ENCODE measurements around the gene SAMD8. TPM values are rescaled to one million over a fixed set of nuclear protein-coding genes. Genes with fewer than 3 reads are reported as not detected.
A peak's percentile ranks its signal among the peaks of the same experiment; 100 is the strongest.

Gene SAMD8
- total RNA-seq, 1 donor from 2014 or later: 17.7 TPM

DNA sequence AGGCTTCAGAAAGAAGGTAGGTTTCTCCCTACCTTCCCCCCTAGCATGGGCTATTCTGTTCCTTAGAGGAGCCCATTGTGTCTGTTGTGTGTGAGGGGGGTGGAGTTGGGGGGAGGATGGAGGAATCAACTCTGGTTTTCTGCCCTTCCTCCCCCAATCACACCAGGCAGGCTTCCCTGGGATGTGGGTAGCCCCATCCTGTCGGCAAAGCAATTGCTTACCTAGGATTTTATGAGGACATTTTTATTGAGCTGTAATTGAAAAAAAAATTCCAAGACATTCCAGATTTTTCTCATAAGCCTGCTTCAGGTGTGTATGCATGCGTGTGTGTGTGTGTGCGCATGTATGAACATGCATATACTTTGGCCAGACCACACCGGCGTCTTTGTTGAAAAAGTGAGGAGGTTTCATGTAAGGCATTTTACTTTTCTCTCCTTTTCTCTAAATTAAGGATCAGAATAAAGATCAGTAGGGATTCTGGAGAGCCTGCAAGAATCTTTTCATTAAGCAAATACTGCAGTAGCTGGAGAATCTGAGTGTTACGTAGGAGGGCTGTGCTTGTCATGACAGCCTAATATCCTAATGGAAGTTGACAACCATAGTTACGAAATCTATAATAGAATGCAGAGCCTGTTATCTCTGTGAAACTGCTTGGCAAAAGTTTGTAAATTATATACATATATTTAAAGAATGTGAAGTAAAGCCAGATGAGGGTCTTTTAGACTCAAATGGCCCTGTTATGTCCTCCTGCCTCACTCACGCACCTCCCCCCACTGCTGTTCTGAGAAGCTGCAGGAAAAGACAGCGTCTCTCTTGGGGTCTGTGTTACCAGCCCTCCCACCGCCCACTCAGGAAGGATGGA is 27.3 kb upstream of the SAMD8 start:
- no peak overlapping the region for H3K9ac ChIP-seq (ENCODE audit: low read depth in 1 of 3, low read length in 3 of 3)
- peaks cover 0 to 4% (median 0%) of the 10 kb centered on the region in 3 donors for H3K9me3 ChIP-seq (ENCODE audit: control insufficient read depth in 3 of 3, low read length in 3 of 3)
- no peaks in the 10 kb centered on the region for H3K27me3 ChIP-seq (ENCODE audit: control insufficient read depth in 3 of 3, insufficient read depth in 3 of 3, low read length in 3 of 3)
- H3K36me3 ChIP-seq (ENCODE audit: control insufficient read depth in 3 of 3, insufficient read depth in 3 of 3, low read length in 3 of 3): peaks cover 0 to 6% (median 3%) of the 10 kb centered on the region in 3 donors
- peaks cover 10 to 14% (median 13%) of the 10 kb centered on the region in 3 donors for H3K4me1 ChIP-seq (ENCODE audit: control insufficient read depth in 3 of 3, insufficient read depth in 3 of 3, low read length in 3 of 3)
- no peak overlapping the region for H3K4me3 ChIP-seq (ENCODE audit: low read length in 3 of 3)
- no peak overlapping the region for H3K27ac ChIP-seq (ENCODE audit: low read depth, low read length)

DNA sequence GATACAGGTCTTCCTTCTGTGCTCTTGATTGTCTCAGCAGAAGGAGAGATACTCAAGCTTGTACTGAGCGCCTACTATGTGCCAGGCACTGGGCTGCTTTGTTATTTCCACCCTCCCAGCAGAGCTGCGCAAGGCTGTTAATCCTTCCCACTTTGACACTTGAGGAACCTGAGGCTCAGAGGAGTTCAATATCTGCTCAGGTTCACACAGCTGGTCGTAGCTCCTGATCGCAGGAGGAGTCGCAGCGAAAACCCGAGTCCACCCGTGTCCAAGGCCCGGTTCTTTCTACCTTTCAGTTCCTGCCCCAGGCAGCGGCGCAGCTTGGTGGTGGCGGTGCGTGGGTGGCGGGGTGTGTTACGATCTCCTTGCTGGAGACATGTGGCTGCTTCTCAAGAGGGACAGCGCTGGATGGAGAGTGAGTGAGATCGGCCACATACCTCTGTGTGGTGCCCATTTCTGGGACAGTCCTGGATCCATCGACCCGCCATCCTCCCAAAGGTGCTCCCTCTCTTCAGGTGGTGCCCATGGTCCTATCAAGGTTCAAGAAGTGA is 26.5 kb upstream of the SAMD8 start:
- H3K36me3 ChIP-seq (ENCODE audit: control insufficient read depth in 3 of 3, insufficient read depth in 3 of 3, low read length in 3 of 3): peaks cover 0 to 6% (median 3%) of the 10 kb centered on the region in 3 donors
- peaks cover 5 to 7% (median 6%) of the 10 kb centered on the region in 3 donors for H3K4me1 ChIP-seq (ENCODE audit: control insufficient read depth in 3 of 3, insufficient read depth in 3 of 3, low read length in 3 of 3)
- H3K27me3 ChIP-seq (ENCODE audit: control insufficient read depth in 3 of 3, insufficient read depth in 3 of 3, low read length in 3 of 3): no peaks in the 10 kb centered on the region
- no peak overlapping the region for H3K9ac ChIP-seq (ENCODE audit: low read depth in 1 of 3, low read length in 3 of 3)
- H3K27ac ChIP-seq (ENCODE audit: low read depth, low read length): no peak overlapping the region
- H3K4me3 ChIP-seq (ENCODE audit: low read length in 3 of 3): no peak overlapping the region
- H3K9me3 ChIP-seq (ENCODE audit: control insufficient read depth in 3 of 3, low read length in 3 of 3): peaks cover 0 to 4% (median 0%) of the 10 kb centered on the region in 3 donors

DNA sequence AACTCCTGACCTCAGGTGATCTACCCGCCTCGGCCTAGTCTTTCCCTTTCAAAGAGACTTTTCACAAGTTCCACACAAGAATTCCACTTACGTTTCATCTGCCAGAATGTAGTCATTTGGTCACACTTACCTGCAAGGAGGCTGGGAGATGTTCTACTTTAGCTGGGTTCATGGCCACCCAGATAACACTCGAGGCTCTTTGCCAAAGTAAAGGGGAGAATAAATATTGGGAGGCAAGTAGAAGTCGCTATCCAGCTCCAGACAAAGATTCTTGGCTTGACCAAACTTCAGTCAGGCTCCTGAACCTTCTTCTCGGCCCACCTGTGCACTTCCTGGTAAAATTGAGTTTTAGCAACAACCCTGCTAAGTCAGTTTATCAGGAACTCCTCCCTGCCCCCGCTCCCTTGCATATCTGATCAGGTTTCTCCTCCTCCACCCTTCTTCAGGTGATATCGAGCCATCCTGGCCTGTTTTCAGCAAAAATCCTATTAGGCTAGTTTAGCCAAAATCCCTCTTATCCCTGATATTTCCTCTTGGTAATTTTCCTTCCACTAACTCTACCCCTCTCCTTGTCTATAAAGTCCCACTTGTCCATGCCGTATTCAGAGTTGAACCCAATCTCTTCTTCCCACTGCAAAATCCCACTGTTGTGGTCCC is 25.1 kb upstream of the SAMD8 start:
- Histone ChIP-seq H3K9me3 (ENCODE audit: control insufficient read depth in 3 of 3, low read length in 3 of 3) (peaks cover 0 to 3% (median 0%) of the 10 kb centered on the region in 3 donors), H3K36me3 (ENCODE audit: control insufficient read depth in 3 of 3, insufficient read depth in 3 of 3, low read length in 3 of 3) (peaks cover 0 to 2% (median 1%) of the 10 kb centered on the region in 3 donors), H3K4me3 (ENCODE audit: low read length in 3 of 3) (no peak overlapping the region), H3K27me3 (ENCODE audit: control insufficient read depth in 3 of 3, insufficient read depth in 3 of 3, low read length in 3 of 3) (no peaks in the 10 kb centered on the region), H3K27ac (ENCODE audit: low read depth, low read length) (no peak overlapping the region), H3K9ac (ENCODE audit: low read depth in 1 of 3, low read length in 3 of 3) (no peak overlapping the region), H3K4me1 (ENCODE audit: control insufficient read depth in 3 of 3, insufficient read depth in 3 of 3, low read length in 3 of 3) (no peaks in the 10 kb centered on the region)

DNA sequence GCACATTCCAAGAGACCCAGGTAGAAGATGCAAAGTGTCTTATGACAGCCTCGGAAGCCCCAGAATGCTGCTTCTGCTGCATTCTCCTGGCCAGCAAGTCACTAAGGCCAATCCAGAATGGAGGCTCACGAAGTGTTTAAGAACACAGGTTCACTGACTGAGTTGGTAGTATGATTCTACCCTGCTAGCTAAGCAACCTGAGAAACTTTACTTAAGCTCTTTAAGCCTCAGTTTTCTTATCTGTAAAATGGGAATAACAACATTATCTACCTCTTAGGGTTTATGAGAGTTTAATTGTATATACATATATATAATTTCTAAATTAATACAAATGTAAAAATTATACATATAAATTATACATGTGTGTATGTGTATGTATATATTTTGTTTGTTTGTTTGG is 22.8 kb upstream of the SAMD8 start:
- peaks cover 7 to 13% (median 9%) of the 10 kb centered on the region in 3 donors for H3K36me3 ChIP-seq (ENCODE audit: control insufficient read depth in 3 of 3, insufficient read depth in 3 of 3, low read length in 3 of 3)
- no peaks in the 10 kb centered on the region for H3K4me1 ChIP-seq (ENCODE audit: control insufficient read depth in 3 of 3, insufficient read depth in 3 of 3, low read length in 3 of 3)
- no peak overlapping the region for H3K9ac ChIP-seq (ENCODE audit: low read depth in 1 of 3, low read length in 3 of 3)
- no peak overlapping the region for H3K27ac ChIP-seq (ENCODE audit: low read depth, low read length)
- no peaks in the 10 kb centered on the region for H3K9me3 ChIP-seq (ENCODE audit: control insufficient read depth in 3 of 3, low read length in 3 of 3)
- H3K4me3 ChIP-seq (ENCODE audit: low read length in 3 of 3): no peak overlapping the region
- no peaks in the 10 kb centered on the region for H3K27me3 ChIP-seq (ENCODE audit: control insufficient read depth in 3 of 3, insufficient read depth in 3 of 3, low read length in 3 of 3)

DNA sequence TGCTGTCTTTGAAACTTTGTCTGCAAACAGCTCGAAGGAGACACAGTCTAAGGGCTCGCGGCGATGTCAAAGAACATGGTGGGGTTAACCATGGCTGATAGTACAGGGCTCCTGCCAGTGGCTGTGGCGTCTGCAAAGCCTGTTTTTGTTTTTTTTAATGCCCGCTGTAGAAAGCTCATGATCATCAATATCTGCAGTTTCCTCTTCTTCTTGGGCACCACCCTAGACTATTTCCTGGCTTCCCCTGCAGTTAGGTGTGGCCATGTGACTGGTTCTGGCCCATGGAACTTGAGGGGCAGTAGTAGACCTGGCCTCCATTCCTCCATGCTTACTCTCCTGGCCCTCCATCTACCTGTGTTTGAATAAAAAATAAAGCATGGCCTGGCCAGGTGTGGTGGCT is 21.8 kb upstream of the SAMD8 start:
- H3K4me3 ChIP-seq (ENCODE audit: low read length in 3 of 3): no peak overlapping the region
- no peak overlapping the region for H3K9ac ChIP-seq (ENCODE audit: low read depth in 1 of 3, low read length in 3 of 3)
- peaks cover 0 to 3% (median under 1%) of the 10 kb centered on the region in 3 donors for H3K4me1 ChIP-seq (ENCODE audit: control insufficient read depth in 3 of 3, insufficient read depth in 3 of 3, low read length in 3 of 3)
- no peak overlapping the region for H3K27ac ChIP-seq (ENCODE audit: low read depth, low read length)
- no peaks in the 10 kb centered on the region for H3K27me3 ChIP-seq (ENCODE audit: control insufficient read depth in 3 of 3, insufficient read depth in 3 of 3, low read length in 3 of 3)
- no peaks in the 10 kb centered on the region for H3K9me3 ChIP-seq (ENCODE audit: control insufficient read depth in 3 of 3, low read length in 3 of 3)
- H3K36me3 ChIP-seq (ENCODE audit: control insufficient read depth in 3 of 3, insufficient read depth in 3 of 3, low read length in 3 of 3): peaks cover 10 to 19% (median 18%) of the 10 kb centered on the region in 3 donors

DNA sequence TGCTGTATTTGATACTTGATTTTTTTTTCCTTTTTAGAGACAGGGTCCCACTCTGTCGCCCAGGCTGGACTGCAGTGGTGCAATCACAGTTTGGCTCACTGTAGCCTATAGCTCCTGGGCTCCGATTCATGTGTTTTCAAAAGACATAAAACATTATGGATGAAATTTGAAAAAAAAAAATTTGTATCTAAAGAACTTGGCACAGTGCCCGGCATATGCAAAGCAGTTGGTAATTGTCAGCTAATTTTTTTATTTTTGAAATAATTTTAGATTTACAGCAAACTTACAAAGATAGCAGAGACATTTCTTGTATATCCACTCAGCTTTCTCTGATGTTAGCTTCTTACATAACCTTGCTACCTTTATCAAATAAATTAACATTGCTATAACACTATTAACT is 20.3 kb upstream of the SAMD8 start:
- H3K27ac ChIP-seq (ENCODE audit: low read depth, low read length): no peak overlapping the region
- no peak overlapping the region for H3K9ac ChIP-seq (ENCODE audit: low read depth in 1 of 3, low read length in 3 of 3)
- H3K9me3 ChIP-seq (ENCODE audit: control insufficient read depth in 3 of 3, low read length in 3 of 3): no peaks in the 10 kb centered on the region
- H3K36me3 ChIP-seq (ENCODE audit: control insufficient read depth in 3 of 3, insufficient read depth in 3 of 3, low read length in 3 of 3): peaks cover 21 to 30% (median 29%) of the 10 kb centered on the region in 3 donors
- H3K27me3 ChIP-seq (ENCODE audit: control insufficient read depth in 3 of 3, insufficient read depth in 3 of 3, low read length in 3 of 3): no peaks in the 10 kb centered on the region
- peaks cover 0 to 14% (median 4%) of the 10 kb centered on the region in 3 donors for H3K4me1 ChIP-seq (ENCODE audit: control insufficient read depth in 3 of 3, insufficient read depth in 3 of 3, low read length in 3 of 3)
- H3K4me3 ChIP-seq (ENCODE audit: low read length in 3 of 3): no peak overlapping the region

DNA sequence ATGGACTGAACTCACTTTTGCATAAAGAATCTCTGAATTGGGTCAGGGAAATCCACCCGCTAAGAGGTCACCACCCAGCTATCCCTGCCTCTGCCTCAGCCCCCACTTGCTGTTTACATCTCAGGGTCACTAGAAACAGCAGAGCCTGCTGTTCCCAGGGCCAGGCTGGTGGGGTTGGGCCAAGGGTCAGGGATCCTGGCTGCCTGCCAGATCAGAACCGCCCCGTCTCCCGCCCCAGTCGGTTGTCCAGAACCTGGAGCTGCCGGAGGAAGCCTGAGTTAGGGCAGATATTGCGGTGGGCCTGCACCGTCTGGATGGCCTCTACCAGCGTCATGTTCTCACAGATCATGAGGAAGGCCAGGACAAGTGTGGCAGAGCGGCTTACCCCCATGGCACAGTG is 17.0 kb upstream of the SAMD8 start:
- H3K36me3 ChIP-seq (ENCODE audit: control insufficient read depth in 3 of 3, insufficient read depth in 3 of 3, low read length in 3 of 3): peaks cover 25 to 38% (median 36%) of the 10 kb centered on the region in 3 donors
- H3K9ac ChIP-seq (ENCODE audit: low read depth in 1 of 3, low read length in 3 of 3): no peak overlapping the region
- H3K4me3 ChIP-seq (ENCODE audit: low read length in 3 of 3): no peak overlapping the region
- no peaks in the 10 kb centered on the region for H3K9me3 ChIP-seq (ENCODE audit: control insufficient read depth in 3 of 3, low read length in 3 of 3)
- H3K27me3 ChIP-seq (ENCODE audit: control insufficient read depth in 3 of 3, insufficient read depth in 3 of 3, low read length in 3 of 3): no peaks in the 10 kb centered on the region
- peaks cover 2 to 24% (median 11%) of the 10 kb centered on the region in 3 donors for H3K4me1 ChIP-seq (ENCODE audit: control insufficient read depth in 3 of 3, insufficient read depth in 3 of 3, low read length in 3 of 3)
- peak overlapping the region; percentile 4 for H3K27ac ChIP-seq (ENCODE audit: low read depth, low read length)

DNA sequence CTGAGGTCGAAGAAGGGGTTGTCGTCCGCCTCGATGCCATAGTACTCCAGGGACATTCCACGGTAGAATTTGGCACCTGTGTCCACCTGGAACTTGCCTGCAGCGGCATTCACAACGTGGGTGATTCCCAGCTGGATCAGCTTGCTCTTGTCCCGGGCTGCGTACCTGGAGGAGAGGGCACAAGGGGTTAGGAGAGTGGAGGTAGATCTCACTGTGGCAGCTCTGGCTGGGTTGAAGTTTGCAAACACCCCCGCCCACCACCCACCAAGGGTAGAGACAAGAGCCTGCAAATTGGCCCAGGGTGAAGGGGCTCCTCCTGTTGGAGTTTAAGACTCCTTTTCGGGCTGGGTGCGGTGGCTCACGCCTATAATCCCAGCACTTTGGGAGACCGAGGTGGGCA is 15.8 kb upstream of the SAMD8 start:
- Histone ChIP-seq H3K9ac (ENCODE audit: low read depth in 1 of 3, low read length in 3 of 3) (no peak overlapping the region), H3K27ac (ENCODE audit: low read depth, low read length) (no peak overlapping the region), H3K9me3 (ENCODE audit: control insufficient read depth in 3 of 3, low read length in 3 of 3) (no peaks in the 10 kb centered on the region), H3K36me3 (ENCODE audit: control insufficient read depth in 3 of 3, insufficient read depth in 3 of 3, low read length in 3 of 3) (peaks cover 25 to 38% (median 36%) of the 10 kb centered on the region in 3 donors), H3K27me3 (ENCODE audit: control insufficient read depth in 3 of 3, insufficient read depth in 3 of 3, low read length in 3 of 3) (no peaks in the 10 kb centered on the region), H3K4me1 (ENCODE audit: control insufficient read depth in 3 of 3, insufficient read depth in 3 of 3, low read length in 3 of 3) (peaks cover 11 to 35% (median 23%) of the 10 kb centered on the region in 3 donors), H3K4me3 (ENCODE audit: low read length in 3 of 3) (no peak overlapping the region)

DNA sequence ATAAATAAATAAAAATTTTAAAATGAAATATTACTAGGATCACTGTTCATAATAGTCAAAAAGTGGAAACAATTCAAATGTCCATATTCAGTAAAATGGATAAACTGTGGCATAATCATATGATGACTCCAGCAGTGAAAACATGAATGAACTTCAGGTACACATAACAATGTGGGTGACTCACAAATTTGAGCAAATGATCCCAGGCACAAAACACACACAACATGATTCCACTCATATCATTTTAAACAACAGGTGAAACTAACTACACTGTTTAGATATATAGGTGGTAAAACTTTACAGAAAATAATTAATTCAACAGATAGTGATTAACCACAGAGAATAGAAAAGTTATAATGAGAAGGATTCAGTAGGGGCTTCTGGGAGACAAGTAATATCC is 14.7 kb upstream of the SAMD8 start:
- no peaks in the 10 kb centered on the region for H3K9me3 ChIP-seq (ENCODE audit: control insufficient read depth in 3 of 3, low read length in 3 of 3)

More for the DNA sequence above, 14.7 kb upstream of the SAMD8 start:
- Histone ChIP-seq H3K4me3 (ENCODE audit: low read length in 3 of 3) (no peak overlapping the region), H3K9ac (ENCODE audit: low read depth in 1 of 3, low read length in 3 of 3) (no peak overlapping the region), H3K27ac (ENCODE audit: low read depth, low read length) (no peak overlapping the region), H3K36me3 (ENCODE audit: control insufficient read depth in 3 of 3, insufficient read depth in 3 of 3, low read length in 3 of 3) (peaks cover 27 to 40% (median 38%) of the 10 kb centered on the region in 3 donors), H3K4me1 (ENCODE audit: control insufficient read depth in 3 of 3, insufficient read depth in 3 of 3, low read length in 3 of 3) (peaks cover 17 to 46% (median 34%) of the 10 kb centered on the region in 3 donors), H3K27me3 (ENCODE audit: control insufficient read depth in 3 of 3, insufficient read depth in 3 of 3, low read length in 3 of 3) (no peaks in the 10 kb centered on the region)
